K562 (cell line): ENCODE data around the gene SZT2. TPM values are rescaled to one million over a fixed set of nuclear protein-coding genes. Genes with fewer than 3 reads are reported as not detected.
A peak's percentile ranks its signal among the peaks of the same experiment; 100 is the strongest.

ENCODE experiments used
- ATAC-seq: fragments of 200-7000 bp; cut with Tn5 transposase; 3 replicates; pipeline ENCODE4 v1.9.1; 2020; ENCODE audit warnings: moderate library complexity
- BruUV-seq: library from RNA; stranded (reverse); fragments of 400-500 nt; replicated peaks from 2 replicates; lab custom pipeline; 2021; lab: Mats Ljungman, UMichigan
- CTCF ChIA-PET: fragments of 300-600 bp; formaldehyde crosslinking; extraction: SDS; loops from one replicate; lab custom pipeline; 2021; ENCODE audit warnings: low intra/inter-chr PET ratio; lab: Yijun Ruan, JAX
- POLR2A ChIA-PET: fragments of 300-600, 350-650 bp; sonication (Branson Sonifier 250); formaldehyde crosslinking; extraction: SDS; loops from one replicate; lab custom pipeline; 2021; ENCODE audit warnings: antibody characterized with exemption, inconsistent platforms; lab: Yijun Ruan, JAX
- DNase-seq, 4 experiments: peaks; one replicate each; pipeline versions ENCODE4 v3.0.0 to v3.0.0-alpha.2; 2011 to 2018; ENCODE audit warnings: low spot score in 3 of 4, mixed read lengths in 3 of 4; ENCODE audit errors: extremely low read depth in 1 of 4
- FAIRE-seq: peaks from 2 replicates; lab custom pipeline; 2011; peaks lifted over from hg19 to GRCh38; lab: Jason Lieb, UNC
- H2AFZ ChIP-seq: 2 replicates; pipeline ENCODE4 v1.6.0; 2011; ENCODE audit warnings: low read depth, low read length, control low read depth, inconsistent platforms
- H3K27ac ChIP-seq: fragments of 200-600 bp; 3 replicates; pipeline ENCODE4 v1.8.0; 2011; ENCODE audit warnings: low read depth, mild to moderate bottlenecking, control low read depth, inconsistent platforms, low read length, moderate library complexity, mixed read lengths; ENCODE audit errors: extremely low read depth
- H3K27me3 ChIP-seq, 2 experiments: fragments of 300-600 bp in 1 of 2; 2 replicates in 1 of 2; 3 replicates in 1 of 2; pipeline versions ENCODE4 v1.6.0 to v1.8.0; 2011; ENCODE audit warnings: inconsistent platforms in 2 of 2, low read length in 2 of 2, mild to moderate bottlenecking in 1 of 2, mixed read lengths in 1 of 2, moderate library complexity in 1 of 2; ENCODE audit not compliant: control insufficient read depth in 2 of 2, insufficient read depth in 2 of 2
- H3K36me3 ChIP-seq: fragments of 300-600 bp; 3 replicates; pipeline ENCODE4 v1.8.0; 2011; ENCODE audit warnings: mild to moderate bottlenecking, low read length, inconsistent platforms; ENCODE audit not compliant: control insufficient read depth, insufficient read depth
- H3K4me1 ChIP-seq, 2 experiments: fragments of 200-600 bp in 1 of 2; replicated peaks in 1 of 2; 2 replicates in 1 of 2; 3 replicates in 1 of 2; pipeline versions ENCODE4 v1.5.1 to v1.8.0; 2011; ENCODE audit warnings: inconsistent platforms in 2 of 2, low read length in 2 of 2, mild to moderate bottlenecking in 1 of 2, mixed read lengths in 1 of 2, moderate library complexity in 1 of 2; ENCODE audit not compliant: control insufficient read depth in 2 of 2, insufficient read depth in 2 of 2
- H3K4me2 ChIP-seq: 2 replicates; pipeline ENCODE4 v1.6.1; 2011; ENCODE audit warnings: low read length, control low read depth, inconsistent platforms, mixed read lengths; ENCODE audit not compliant: insufficient read depth
- H3K4me3 ChIP-seq: fragments of 200-600 bp; sonication (generic), shearing (Covaris generic); 2 replicates; pipeline ENCODE4 v1.5.1; 2016; ENCODE audit warnings: control low read depth, inconsistent platforms
- H3K79me2 ChIP-seq: fragments of 200-600 bp; 3 replicates; pipeline ENCODE4 v1.8.0; 2011; ENCODE audit warnings: low read length, inconsistent platforms; ENCODE audit not compliant: control insufficient read depth, insufficient read depth
- H3K9ac ChIP-seq, 2 experiments: 2 replicates each; pipeline versions ENCODE4 v1.6.0 to v1.6.1; 2011; ENCODE audit warnings: low read depth in 2 of 2, low read length in 2 of 2, control low read depth in 1 of 2, inconsistent platforms in 1 of 2, mild to moderate bottlenecking in 1 of 2, mixed read lengths in 1 of 2; ENCODE audit not compliant: insufficient read depth in 1 of 2
- H3K9me1 ChIP-seq: one replicate; pipeline ENCODE4 v1.6.0; 2011; ENCODE audit warnings: inconsistent platforms, mild to moderate bottlenecking, low read length, moderate library complexity; ENCODE audit not compliant: control insufficient read depth, insufficient read depth
- H3K9me3 ChIP-seq: replicated peaks from 2 replicates; pipeline ENCODE4 v1.5.1; 2011; ENCODE audit warnings: low read depth, low read length, inconsistent platforms; ENCODE audit not compliant: control insufficient read depth, insufficient read depth
- H4K20me1 ChIP-seq: replicated peaks from 2 replicates; pipeline ENCODE4 v1.6.1; 2011; ENCODE audit warnings: low read length, inconsistent platforms, mixed read lengths; ENCODE audit not compliant: control insufficient read depth, insufficient read depth
- ARID1B ChIP-seq: fragments of 450-650 bp; IDR thresholded peaks from 2 replicates; pipeline ENCODE4 v1.6.1; 2016; ENCODE audit warnings: antibody characterized with exemption, mild to moderate bottlenecking, inconsistent platforms
- BCOR ChIP-seq: fragments of 450-650 bp; IDR thresholded peaks from 2 replicates; pipeline ENCODE4 v1.6.1; 2016
- CBFA2T2 ChIP-seq: fragments of 450-650 bp; conservative IDR thresholded peaks from 2 replicates; pipeline ENCODE4 v1.6.1; 2017; ENCODE audit warnings: mild to moderate bottlenecking
- CTBP1 ChIP-seq: fragments of 450-650 bp; IDR thresholded peaks from 2 replicates; pipeline ENCODE4 v1.6.1; 2016; ENCODE audit warnings: borderline replicate concordance
- CXXC5 ChIP-seq: fragments of 250-450 bp; sonication (Bioruptor Pico); IDR thresholded peaks from 2 replicates; pipeline ENCODE4 v1.8.0; 2022; ENCODE audit warnings: inconsistent platforms, mild to moderate bottlenecking, moderate library complexity
- DPF2 ChIP-seq: fragments of 450-650 bp; IDR thresholded peaks from 2 replicates; pipeline ENCODE4 v1.6.1; 2016
- GATA2 ChIP-seq: sonication (generic); formaldehyde crosslinking; IDR thresholded peaks from 2 replicates; pipeline ENCODE4 v1.4.0; 2020; ENCODE audit warnings: mild to moderate bottlenecking, missing genetic modification reagents
- JUND ChIP-seq, 2 experiments: IDR thresholded peaks; 2 replicates in 1 of 2; 3 replicates in 1 of 2; pipeline ENCODE4 v1.6.1; 2011; ENCODE audit warnings: borderline replicate concordance in 2 of 2, low read depth in 2 of 2, low read length in 2 of 2, improper control_type of control experiment in 1 of 2, missing biosample characterization in 1 of 2, missing genetic modification characterization in 1 of 2, missing genetic modification reagents in 1 of 2
- KDM1A ChIP-seq, 2 experiments: fragments of 450-650 bp; IDR thresholded peaks; 2 replicates each; pipeline ENCODE4 v1.6.1; 2016; ENCODE audit warnings: mild to moderate bottlenecking in 2 of 2
- MTA2 ChIP-seq: fragments of 450-650 bp; IDR thresholded peaks from 2 replicates; pipeline ENCODE4 v1.6.1; 2016; ENCODE audit warnings: low read depth
- NFIC ChIP-seq: fragments of 450-650 bp; IDR thresholded peaks from 2 replicates; pipeline ENCODE4 v1.6.1; 2017; ENCODE audit warnings: mild to moderate bottlenecking, inconsistent platforms
- RBM25 ChIP-seq: fragments of 200-400 bp; formaldehyde crosslinking; IDR thresholded peaks from 2 replicates; pipeline ENCODE4 v1.6.1; 2018; ENCODE audit warnings: low read length, low read depth, moderate library complexity; ENCODE audit not compliant: severe bottlenecking
- SMAD4 ChIP-seq: fragments of 250-450 bp; sonication (Bioruptor Pico); conservative IDR thresholded peaks from 2 replicates; pipeline ENCODE4 v1.8.0; 2021; ENCODE audit warnings: inconsistent platforms, mild to moderate bottlenecking, moderate library complexity
- TCF3 ChIP-seq: sonication (generic); formaldehyde crosslinking; IDR thresholded peaks from 2 replicates; pipeline ENCODE4 v1.4.0; 2020; ENCODE audit warnings: mild to moderate bottlenecking, missing genetic modification reagents
- ZNF3 ChIP-seq: fragments of 250-450 bp; sonication (Bioruptor Pico); IDR thresholded peaks from 2 replicates; pipeline ENCODE4 v1.5.0; 2021; ENCODE audit warnings: mild to moderate bottlenecking, moderate library complexity
- WGBS: fragments of 100-300 bp; shearing (Covaris generic); methylation state at CpG from one replicate; pipeline ENCODE4 v1.1.6; 2016; ENCODE audit warnings: low coverage, mixed read lengths; ENCODE audit not compliant: insufficient coverage; ENCODE audit errors: missing lambda C conversion rate; 5-methylcytosine and 5-hydroxymethylcytosine counted together
- in situ Hi-C: fragments of 300-500 bp; cut with MboI; formaldehyde crosslinking; loops from 4 replicates; pipeline ENCODE4 v1.15.0; 2018; ENCODE audit warnings: inconsistent platforms, mixed read lengths
- intact Hi-C: fragments of 100-400 bp; cut with micrococcal nuclease; formaldehyde crosslinking; loops from 2 replicates; pipeline ENCODE4 v1.14.2; 2022
- polyA plus RNA-seq, 8 experiments: library from polyadenylated mRNA; depleted of rRNA in 4 of 8; stranded (reverse) in 5 of 8; unstranded in 3 of 8; fragments of >200 nt; fragmentation: Nextera tagmentation in 2 of 8; fragmentation: Illumina TruSeq in 1 of 8; extraction: Ambion mirVana in 2 of 8; extraction: Trizol in 1 of 8; gene quantifications; 2 replicates each; pipeline versions ENCODE4 v1.2.1 to v1.2.3, GENCODE V29; 2011 to 2014; ENCODE audit warnings: inconsistent platforms in 1 of 8, missing spikeins in 1 of 8
- total RNA-seq, 7 experiments: library from RNA; depleted of rRNA in 6 of 7; stranded (reverse); fragments of >200 nt in 6 of 7; fragmentation: Illumina TruSeq in 2 of 7; extraction: Trizol in 2 of 7; gene quantifications; 2 replicates each; pipeline versions ENCODE4 v1.2.1 to v1.2.3, GENCODE V29; 2011 to 2021; ENCODE audit warnings: low replicate concordance in 1 of 7
- TF ChIP-seq, protein P1 (sequence below): fragments of 250-450 bp; sonication (Bioruptor Pico); IDR thresholded peaks from 2 replicates; pipeline ENCODE4 v1.4.0; 2020; ENCODE audit warnings: mild to moderate bottlenecking, moderate library complexity
- TF ChIP-seq, protein P2 (sequence below), 2 experiments: fragments of 450-650 bp; IDR thresholded peaks; 2 replicates each; pipeline ENCODE4 v1.6.1; 2016
- TF ChIP-seq, protein P3 (sequence below): fragments of 450-650 bp; formaldehyde crosslinking; IDR thresholded peaks from 2 replicates; pipeline ENCODE4 v1.4.0; 2020; ENCODE audit warnings: mild to moderate bottlenecking, moderate library complexity

Gene SZT2
- total and polyA plus RNA-seq, 9 of the 15 experiments (the other 6 are each of a cell fraction or from before 2014, with no cell fraction given), result 0.88 to 31.0 (median 12.8) TPM

DNA sequence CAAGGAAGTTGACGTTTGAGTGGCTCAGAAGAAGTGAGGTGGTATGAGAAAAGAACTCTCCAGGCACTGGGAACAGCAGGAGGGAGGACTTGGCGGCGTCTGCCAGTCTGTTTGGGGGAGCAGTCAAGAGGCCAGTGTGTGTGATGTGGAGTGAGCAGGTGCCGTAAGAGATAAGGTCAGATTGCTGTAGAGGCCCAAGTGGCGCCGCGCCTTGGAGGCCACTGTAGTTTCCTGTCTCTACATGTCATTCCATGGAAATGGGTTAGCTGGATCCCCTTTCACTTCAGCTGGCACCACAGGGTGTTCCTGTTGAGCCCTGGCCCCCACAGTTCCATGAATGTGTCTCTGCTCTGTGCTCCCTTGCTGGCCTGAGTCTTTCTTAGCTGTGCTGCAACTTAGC is 105.5 kb downstream of the SZT2 start:
- no TSS peak for BruUV-seq
- no peak overlapping the region for H3K4me2 ChIP-seq
- H3K4me3 ChIP-seq, result no peak overlapping the region
- peaks cover 2% of the 10 kb centered on the region; the same call in 1 of the 2 replicates for H3K9me3 ChIP-seq
- no peak overlapping the region for H2AFZ ChIP-seq
- no peaks in the 10 kb centered on the region for H3K79me2 ChIP-seq
- H3K9ac ChIP-seq, result no peak overlapping the region
- FAIRE-seq (no peak), ATAC-seq (peak; percentile 66), DNase-seq (peak in 3 of 4 experiments; percentile 31 to 53 (median 46))
- ChIA-PET POLR2A (no interaction called here), CTCF (no interaction called here)
- no peaks in the 10 kb centered on the region for H3K9me1 ChIP-seq
- intact Hi-C loops (no loop called here), in situ Hi-C loops (no loop called here)
- H3K4me1 ChIP-seq, result peaks cover 0 to 4% of the 10 kb centered on the region in 2 experiments; a peak in 1 of 5 replicates
- 0% methylated on average over 7 of the region's 7 CpGs for WGBS
- peaks cover 4 to 20% of the 10 kb centered on the region in 2 experiments; a peak in 3 of 5 replicates for H3K27me3 ChIP-seq
- no peaks in the 10 kb centered on the region for H3K36me3 ChIP-seq
- no peaks in the 10 kb centered on the region for H4K20me1 ChIP-seq
- no peak overlapping the region for H3K27ac ChIP-seq
- TF ChIP-seq GATA2 (CRISPR knock-in tag) (0 out of 2 replicates have a peak, but pooled peaks have one; percentile 25), SMAD4 (CRISPR knock-in tag) (peak; percentile 86), TCF3 (CRISPR knock-in tag) (peak; percentile 62), KDM1A (IDR thresholded peaks at IDR 0.05) (peak; percentile 50 to 55; a peak in 3 of 4 replicates), JUND (IDR thresholded peaks at IDR 0.05; ENCODE audit: borderline replicate concordance, low read depth, low read length) (no peak), JUND (tag; IDR thresholded peaks at IDR 0.05; ENCODE audit: borderline replicate concordance, low read depth, low read length) (no peak), NFIC (peak; percentile 28; the same call in 1 of the 2 replicates), DPF2 (peak; percentile 43; the same call in 1 of the 2 replicates), CBFA2T2 (peak; percentile 62), CXXC5 (CRISPR knock-in tag) (peak; percentile 49; the same call in 1 of the 2 replicates), ARID1B (peak; percentile 75), ZNF3 (CRISPR knock-in tag) (no peak), MTA2 (peak; percentile 18; the same call in 1 of the 2 replicates), CTBP1 (0 out of 2 replicates have a peak, but pooled peaks have one; percentile 42), RBM25 (peak; percentile 44), BCOR (peak; percentile 66; the same call in 1 of the 2 replicates)
- TF ChIP-seq, protein P1, sequence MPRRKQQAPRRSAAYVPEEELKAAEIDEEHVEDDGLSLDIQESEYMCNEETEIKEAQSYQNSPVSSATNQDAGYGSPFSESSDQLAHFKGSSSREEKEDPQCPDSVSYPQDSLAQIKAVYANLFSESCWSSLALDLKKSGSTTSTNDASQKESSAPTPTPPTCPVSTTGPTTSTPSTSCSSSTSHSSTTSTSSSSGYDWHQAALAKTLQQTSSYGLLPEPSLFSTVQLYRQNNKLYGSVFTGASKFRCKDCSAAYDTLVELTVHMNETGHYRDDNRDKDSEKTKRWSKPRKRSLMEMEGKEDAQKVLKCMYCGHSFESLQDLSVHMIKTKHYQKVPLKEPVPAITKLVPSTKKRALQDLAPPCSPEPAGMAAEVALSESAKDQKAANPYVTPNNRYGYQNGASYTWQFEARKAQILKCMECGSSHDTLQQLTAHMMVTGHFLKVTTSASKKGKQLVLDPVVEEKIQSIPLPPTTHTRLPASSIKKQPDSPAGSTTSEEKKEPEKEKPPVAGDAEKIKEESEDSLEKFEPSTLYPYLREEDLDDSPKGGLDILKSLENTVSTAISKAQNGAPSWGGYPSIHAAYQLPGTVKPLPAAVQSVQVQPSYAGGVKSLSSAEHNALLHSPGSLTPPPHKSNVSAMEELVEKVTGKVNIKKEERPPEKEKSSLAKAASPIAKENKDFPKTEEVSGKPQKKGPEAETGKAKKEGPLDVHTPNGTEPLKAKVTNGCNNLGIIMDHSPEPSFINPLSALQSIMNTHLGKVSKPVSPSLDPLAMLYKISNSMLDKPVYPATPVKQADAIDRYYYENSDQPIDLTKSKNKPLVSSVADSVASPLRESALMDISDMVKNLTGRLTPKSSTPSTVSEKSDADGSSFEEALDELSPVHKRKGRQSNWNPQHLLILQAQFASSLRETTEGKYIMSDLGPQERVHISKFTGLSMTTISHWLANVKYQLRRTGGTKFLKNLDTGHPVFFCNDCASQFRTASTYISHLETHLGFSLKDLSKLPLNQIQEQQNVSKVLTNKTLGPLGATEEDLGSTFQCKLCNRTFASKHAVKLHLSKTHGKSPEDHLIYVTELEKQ (CRISPR knock-in tag), result no peak
- TF ChIP-seq, protein P2, sequence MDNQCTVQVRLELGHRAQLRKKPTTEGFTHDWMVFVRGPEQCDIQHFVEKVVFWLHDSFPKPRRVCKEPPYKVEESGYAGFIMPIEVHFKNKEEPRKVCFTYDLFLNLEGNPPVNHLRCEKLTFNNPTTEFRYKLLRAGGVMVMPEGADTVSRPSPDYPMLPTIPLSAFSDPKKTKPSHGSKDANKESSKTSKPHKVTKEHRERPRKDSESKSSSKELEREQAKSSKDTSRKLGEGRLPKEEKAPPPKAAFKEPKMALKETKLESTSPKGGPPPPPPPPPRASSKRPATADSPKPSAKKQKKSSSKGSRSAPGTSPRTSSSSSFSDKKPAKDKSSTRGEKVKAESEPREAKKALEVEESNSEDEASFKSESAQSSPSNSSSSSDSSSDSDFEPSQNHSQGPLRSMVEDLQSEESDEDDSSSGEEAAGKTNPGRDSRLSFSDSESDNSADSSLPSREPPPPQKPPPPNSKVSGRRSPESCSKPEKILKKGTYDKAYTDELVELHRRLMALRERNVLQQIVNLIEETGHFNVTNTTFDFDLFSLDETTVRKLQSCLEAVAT (IDR thresholded peaks at IDR 0.05), result no peak
- TF ChIP-seq, protein P3, sequence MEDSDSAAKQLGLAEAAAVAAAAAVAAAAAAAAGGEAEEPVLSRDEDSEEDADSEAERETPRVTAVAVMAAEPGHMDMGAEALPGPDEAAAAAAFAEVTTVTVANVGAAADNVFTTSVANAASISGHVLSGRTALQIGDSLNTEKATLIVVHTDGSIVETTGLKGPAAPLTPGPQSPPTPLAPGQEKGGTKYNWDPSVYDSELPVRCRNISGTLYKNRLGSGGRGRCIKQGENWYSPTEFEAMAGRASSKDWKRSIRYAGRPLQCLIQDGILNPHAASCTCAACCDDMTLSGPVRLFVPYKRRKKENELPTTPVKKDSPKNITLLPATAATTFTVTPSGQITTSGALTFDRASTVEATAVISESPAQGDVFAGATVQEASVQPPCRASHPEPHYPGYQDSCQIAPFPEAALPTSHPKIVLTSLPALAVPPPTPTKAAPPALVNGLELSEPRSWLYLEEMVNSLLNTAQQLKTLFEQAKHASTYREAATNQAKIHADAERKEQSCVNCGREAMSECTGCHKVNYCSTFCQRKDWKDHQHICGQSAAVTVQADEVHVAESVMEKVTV (CRISPR knock-in tag), result no peak
